ENCODE measurements around the gene TENM3. TPM values are rescaled to one million over a fixed set of nuclear protein-coding genes. Genes with fewer than 3 reads are reported as not detected.

Gene TENM3
- total RNA-seq, 1 experiment from 2014 or later: not detected

GRCh38 chr4:182569561-182569960, 326.4 kb downstream of the TENM3 start:
- Histone ChIP-seq H3K9ac (ENCODE audit: low read length) (no peak overlapping the region), H4K20me1 (ENCODE audit: insufficient read depth, low read depth, low read length) (no peaks in the 10 kb centered on the region), H2AFZ (ENCODE audit: low read length) (no peak overlapping the region), H3K9me2 (replicated peaks; ENCODE audit: insufficient read depth, low read length) (no peaks in the 10 kb centered on the region), H3K27ac (ENCODE audit: low read length) (no peak overlapping the region), H3K9me3 (ENCODE audit: low read length) (no peaks in the 10 kb centered on the region), H3K27me3 (ENCODE audit: low read length) (no peaks in the 10 kb centered on the region), H3K36me3 (ENCODE audit: insufficient read depth, low read length) (no peaks in the 10 kb centered on the region), H3K79me2 (ENCODE audit: low read length) (no peaks in the 10 kb centered on the region), H3K4me1 (ENCODE audit: low read length) (no peaks in the 10 kb centered on the region), H3K4me3 (ENCODE audit: low read length) (no peak overlapping the region), H3K4me2 (ENCODE audit: low read depth, low read length, poor library complexity, severe bottlenecking) (no peak overlapping the region)
- DNase-seq: no peak

GRCh38 chr4:182574706-182575105, 331.5 kb downstream of the TENM3 start:
- H2AFZ ChIP-seq (ENCODE audit: low read length): no peak overlapping the region
- no peak overlapping the region for H3K9ac ChIP-seq (ENCODE audit: low read length)
- H3K36me3 ChIP-seq (ENCODE audit: insufficient read depth, low read length): no peaks in the 10 kb centered on the region
- H3K79me2 ChIP-seq (ENCODE audit: low read length): no peaks in the 10 kb centered on the region
- no peak overlapping the region for H3K27ac ChIP-seq (ENCODE audit: low read length)
- H3K27me3 ChIP-seq (ENCODE audit: low read length): no peaks in the 10 kb centered on the region
- H3K9me3 ChIP-seq (ENCODE audit: low read length): no peaks in the 10 kb centered on the region
- H3K4me1 ChIP-seq (ENCODE audit: low read length): no peaks in the 10 kb centered on the region
- no peaks in the 10 kb centered on the region for H4K20me1 ChIP-seq (ENCODE audit: insufficient read depth, low read depth, low read length)
- H3K4me2 ChIP-seq (ENCODE audit: low read depth, low read length, poor library complexity, severe bottlenecking): no peak overlapping the region
- H3K9me2 ChIP-seq (replicated peaks; ENCODE audit: insufficient read depth, low read length): no peaks in the 10 kb centered on the region
- no peak for DNase-seq
- no peak overlapping the region for H3K4me3 ChIP-seq (ENCODE audit: low read length)

DNA sequence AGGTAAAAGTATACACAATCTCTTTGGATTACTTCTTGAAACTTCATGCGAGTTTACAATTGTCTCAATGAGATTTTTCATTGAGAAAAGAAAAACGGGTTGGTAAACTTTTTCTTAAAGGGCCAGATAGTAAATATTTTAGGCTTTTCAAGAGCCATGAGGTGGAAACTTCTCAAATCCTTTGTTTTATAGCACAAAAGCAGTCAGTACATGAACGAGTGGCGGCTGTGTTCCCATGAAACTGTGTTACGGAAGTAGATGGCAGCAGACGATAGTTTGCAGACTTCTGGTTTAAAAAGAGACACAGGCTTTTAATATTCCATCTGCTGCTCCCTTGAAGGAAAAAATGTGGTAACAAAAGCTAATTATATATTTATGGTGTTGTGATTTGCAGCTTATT, 332.0 kb downstream of the TENM3 start:
- Histone ChIP-seq H3K4me1 (ENCODE audit: low read length) (no peaks in the 10 kb centered on the region), H3K9ac (ENCODE audit: low read length) (no peak overlapping the region), H3K4me2 (ENCODE audit: low read depth, low read length, poor library complexity, severe bottlenecking) (no peak overlapping the region), H3K4me3 (ENCODE audit: low read length) (no peak overlapping the region), H3K9me3 (ENCODE audit: low read length) (no peaks in the 10 kb centered on the region), H4K20me1 (ENCODE audit: insufficient read depth, low read depth, low read length) (no peaks in the 10 kb centered on the region), H3K27ac (ENCODE audit: low read length) (no peak overlapping the region), H3K27me3 (ENCODE audit: low read length) (no peaks in the 10 kb centered on the region), H2AFZ (ENCODE audit: low read length) (no peak overlapping the region), H3K79me2 (ENCODE audit: low read length) (no peaks in the 10 kb centered on the region), H3K9me2 (replicated peaks; ENCODE audit: insufficient read depth, low read length) (no peaks in the 10 kb centered on the region), H3K36me3 (ENCODE audit: insufficient read depth, low read length) (no peaks in the 10 kb centered on the region)
- DNase-seq: no peak

GRCh38 chr4:182576601-182577289, 333.5 kb downstream of the TENM3 start:
- no peaks in the 10 kb centered on the region for H3K9me3 ChIP-seq (ENCODE audit: low read length)
- H3K79me2 ChIP-seq (ENCODE audit: low read length): no peaks in the 10 kb centered on the region
- H4K20me1 ChIP-seq (ENCODE audit: insufficient read depth, low read depth, low read length): no peaks in the 10 kb centered on the region
- H3K4me3 ChIP-seq (ENCODE audit: low read length): no peak overlapping the region
- H3K27me3 ChIP-seq (ENCODE audit: low read length): no peaks in the 10 kb centered on the region
- no peak for DNase-seq
- H3K4me2 ChIP-seq (ENCODE audit: low read depth, low read length, poor library complexity, severe bottlenecking): no peak overlapping the region
- no peak overlapping the region for H2AFZ ChIP-seq (ENCODE audit: low read length)
- no peaks in the 10 kb centered on the region for H3K4me1 ChIP-seq (ENCODE audit: low read length)
- no peak overlapping the region for H3K27ac ChIP-seq (ENCODE audit: low read length)
- no peak overlapping the region for H3K9ac ChIP-seq (ENCODE audit: low read length)
- H3K9me2 ChIP-seq (replicated peaks; ENCODE audit: insufficient read depth, low read length): no peaks in the 10 kb centered on the region
- no peaks in the 10 kb centered on the region for H3K36me3 ChIP-seq (ENCODE audit: insufficient read depth, low read length)

DNA sequence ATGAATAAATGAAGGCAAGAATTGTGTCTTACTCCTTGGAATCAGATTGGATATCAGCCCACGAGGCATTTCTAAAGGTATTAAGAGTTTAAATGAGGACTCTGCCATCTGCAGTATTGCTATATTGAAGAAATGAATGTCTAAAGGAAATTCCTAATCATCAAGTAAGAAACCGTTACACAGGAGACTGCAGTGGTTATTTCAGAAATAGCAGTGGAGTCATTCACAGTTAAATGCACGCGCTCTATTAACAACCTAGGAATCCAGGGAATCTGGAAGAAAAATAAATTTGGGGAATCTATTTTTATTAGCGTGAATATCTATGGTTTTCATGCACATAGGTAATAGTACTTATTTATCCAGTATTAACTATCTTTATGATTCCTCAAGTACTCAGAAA, 334.2 kb downstream of the TENM3 start:
- H3K4me2 ChIP-seq (ENCODE audit: low read depth, low read length, poor library complexity, severe bottlenecking): no peak overlapping the region
- H3K27ac ChIP-seq (ENCODE audit: low read length): no peak overlapping the region
- H3K9ac ChIP-seq (ENCODE audit: low read length): no peak overlapping the region
- H3K36me3 ChIP-seq (ENCODE audit: insufficient read depth, low read length): no peaks in the 10 kb centered on the region
- H3K9me3 ChIP-seq (ENCODE audit: low read length): no peaks in the 10 kb centered on the region
- H3K4me3 ChIP-seq (ENCODE audit: low read length): no peak overlapping the region
- no peak overlapping the region for H2AFZ ChIP-seq (ENCODE audit: low read length)
- no peaks in the 10 kb centered on the region for H3K9me2 ChIP-seq (replicated peaks; ENCODE audit: insufficient read depth, low read length)
- no peak for DNase-seq
- H4K20me1 ChIP-seq (ENCODE audit: insufficient read depth, low read depth, low read length): no peaks in the 10 kb centered on the region
- no peaks in the 10 kb centered on the region for H3K79me2 ChIP-seq (ENCODE audit: low read length)
- no peaks in the 10 kb centered on the region for H3K27me3 ChIP-seq (ENCODE audit: low read length)
- no peaks in the 10 kb centered on the region for H3K4me1 ChIP-seq (ENCODE audit: low read length)

DNA sequence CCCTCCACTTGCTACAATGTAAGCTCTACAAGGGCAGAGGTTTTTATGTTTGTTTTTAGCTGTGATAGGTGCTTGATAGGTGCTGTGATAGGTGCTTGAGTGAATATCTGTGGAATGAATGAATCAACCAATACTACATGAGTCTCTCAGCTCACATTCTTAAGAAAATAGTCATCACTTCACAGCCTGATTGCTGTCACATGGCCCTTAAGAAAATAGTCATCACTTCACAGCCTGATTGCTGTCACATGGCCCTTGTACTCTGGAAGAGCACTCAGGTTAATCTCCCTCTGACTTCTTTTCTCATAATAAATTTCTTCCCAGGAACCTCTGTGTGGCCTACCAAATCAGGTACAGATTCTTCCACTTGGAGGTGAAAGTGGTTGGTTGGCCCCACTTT, 335.2 kb downstream of the TENM3 start:
- H4K20me1 ChIP-seq (ENCODE audit: insufficient read depth, low read depth, low read length): no peaks in the 10 kb centered on the region
- no peak overlapping the region for H3K4me3 ChIP-seq (ENCODE audit: low read length)

DNA sequence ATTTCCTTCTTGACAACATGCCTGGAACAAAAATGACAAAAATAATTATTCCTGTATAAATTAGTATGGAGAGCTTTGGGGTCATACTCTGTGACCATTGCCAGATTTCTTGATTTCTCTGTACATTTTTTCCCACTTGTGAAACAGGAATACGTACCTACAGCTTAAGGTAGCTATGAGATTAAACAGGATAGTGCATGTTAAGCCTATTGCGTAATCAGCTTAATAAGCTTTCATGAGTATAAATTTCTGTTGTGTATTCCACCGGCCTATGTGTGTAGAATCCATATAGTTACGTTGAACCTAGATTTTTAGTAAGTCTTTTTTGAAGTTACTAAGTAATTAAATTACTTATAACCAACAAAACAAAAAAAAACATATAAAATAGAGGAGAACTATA, 339.0 kb downstream of the TENM3 start:
- no peaks in the 10 kb centered on the region for H3K4me1 ChIP-seq (ENCODE audit: low read length)

More for the DNA sequence above, 335.2 kb downstream of the TENM3 start:
- H3K27me3 ChIP-seq (ENCODE audit: low read length): no peaks in the 10 kb centered on the region
- no peak overlapping the region for H3K9ac ChIP-seq (ENCODE audit: low read length)
- DNase-seq: no peak
- no peak overlapping the region for H2AFZ ChIP-seq (ENCODE audit: low read length)
- H3K4me1 ChIP-seq (ENCODE audit: low read length): no peaks in the 10 kb centered on the region
- no peaks in the 10 kb centered on the region for H3K9me3 ChIP-seq (ENCODE audit: low read length)
- no peaks in the 10 kb centered on the region for H3K36me3 ChIP-seq (ENCODE audit: insufficient read depth, low read length)
- no peaks in the 10 kb centered on the region for H3K79me2 ChIP-seq (ENCODE audit: low read length)
- H3K27ac ChIP-seq (ENCODE audit: low read length): no peak overlapping the region
- no peak overlapping the region for H3K4me2 ChIP-seq (ENCODE audit: low read depth, low read length, poor library complexity, severe bottlenecking)
- no peaks in the 10 kb centered on the region for H3K9me2 ChIP-seq (replicated peaks; ENCODE audit: insufficient read depth, low read length)

DNA sequence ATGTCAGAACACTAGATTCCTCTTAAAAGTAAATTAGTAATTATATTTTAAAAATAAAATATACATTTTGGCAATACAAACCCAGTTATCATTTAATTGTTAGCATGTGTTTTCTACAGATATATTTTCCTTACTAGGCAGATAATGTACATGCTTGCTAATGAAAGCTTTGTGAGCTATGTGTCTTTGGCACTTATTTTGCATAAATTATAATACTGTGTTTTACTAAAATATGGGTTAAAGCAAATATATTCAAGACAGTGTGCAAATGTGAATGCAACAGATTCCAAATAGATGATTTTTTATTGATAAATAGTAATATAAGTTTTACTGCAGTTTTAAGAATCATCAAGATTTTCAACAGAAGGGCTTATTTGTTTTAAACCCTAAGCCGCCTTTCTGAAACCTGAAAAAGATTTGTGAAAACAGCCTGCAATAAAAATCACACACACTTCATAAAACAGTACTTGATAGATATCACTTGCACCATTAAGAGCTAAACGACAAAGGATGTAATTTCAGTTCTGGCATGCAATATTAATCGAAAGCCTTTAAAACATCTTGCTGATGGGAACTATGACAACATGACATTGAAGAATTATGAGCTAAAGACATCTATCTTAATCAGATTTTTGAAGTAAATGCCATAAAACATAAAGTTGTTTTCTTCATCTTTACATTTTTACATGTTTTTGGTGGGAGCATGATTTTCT, 340.7 kb downstream of the TENM3 start:
- H3K4me2 ChIP-seq (ENCODE audit: low read depth, low read length, poor library complexity, severe bottlenecking): no peak overlapping the region
- H2AFZ ChIP-seq (ENCODE audit: low read length): no peak overlapping the region
- H4K20me1 ChIP-seq (ENCODE audit: insufficient read depth, low read depth, low read length): no peaks in the 10 kb centered on the region
- no peaks in the 10 kb centered on the region for H3K9me2 ChIP-seq (replicated peaks; ENCODE audit: insufficient read depth, low read length)
- H3K9me3 ChIP-seq (ENCODE audit: low read length): no peaks in the 10 kb centered on the region
- H3K4me1 ChIP-seq (ENCODE audit: low read length): no peaks in the 10 kb centered on the region
- H3K79me2 ChIP-seq (ENCODE audit: low read length): no peaks in the 10 kb centered on the region
- H3K27ac ChIP-seq (ENCODE audit: low read length): no peak overlapping the region
- H3K27me3 ChIP-seq (ENCODE audit: low read length): no peaks in the 10 kb centered on the region
- DNase-seq: no peak
- no peak overlapping the region for H3K9ac ChIP-seq (ENCODE audit: low read length)
- no peak overlapping the region for H3K4me3 ChIP-seq (ENCODE audit: low read length)
- H3K36me3 ChIP-seq (ENCODE audit: insufficient read depth, low read length): no peaks in the 10 kb centered on the region

More for the DNA sequence above, 339.0 kb downstream of the TENM3 start:
- H3K4me2 ChIP-seq (ENCODE audit: low read depth, low read length, poor library complexity, severe bottlenecking): no peak overlapping the region
- H3K79me2 ChIP-seq (ENCODE audit: low read length): no peaks in the 10 kb centered on the region
- no peaks in the 10 kb centered on the region for H3K27me3 ChIP-seq (ENCODE audit: low read length)
- no peaks in the 10 kb centered on the region for H3K9me2 ChIP-seq (replicated peaks; ENCODE audit: insufficient read depth, low read length)
- H3K27ac ChIP-seq (ENCODE audit: low read length): no peak overlapping the region
- H3K9ac ChIP-seq (ENCODE audit: low read length): no peak overlapping the region
- H3K4me3 ChIP-seq (ENCODE audit: low read length): no peak overlapping the region
- DNase-seq: no peak
- no peaks in the 10 kb centered on the region for H4K20me1 ChIP-seq (ENCODE audit: insufficient read depth, low read depth, low read length)
- H3K9me3 ChIP-seq (ENCODE audit: low read length): no peaks in the 10 kb centered on the region
- no peak overlapping the region for H2AFZ ChIP-seq (ENCODE audit: low read length)
- H3K36me3 ChIP-seq (ENCODE audit: insufficient read depth, low read length): no peaks in the 10 kb centered on the region
